ENCODE measurements around the gene EPX.
A peak's percentile ranks its signal among the peaks of the same experiment; 100 is the strongest.
"Not testable (repeated sequence)": the region's sequence is repeated elsewhere in the genome, so short reads cannot be mapped to it uniquely, and the experiment has no call there.

Gene EPX, protein sequence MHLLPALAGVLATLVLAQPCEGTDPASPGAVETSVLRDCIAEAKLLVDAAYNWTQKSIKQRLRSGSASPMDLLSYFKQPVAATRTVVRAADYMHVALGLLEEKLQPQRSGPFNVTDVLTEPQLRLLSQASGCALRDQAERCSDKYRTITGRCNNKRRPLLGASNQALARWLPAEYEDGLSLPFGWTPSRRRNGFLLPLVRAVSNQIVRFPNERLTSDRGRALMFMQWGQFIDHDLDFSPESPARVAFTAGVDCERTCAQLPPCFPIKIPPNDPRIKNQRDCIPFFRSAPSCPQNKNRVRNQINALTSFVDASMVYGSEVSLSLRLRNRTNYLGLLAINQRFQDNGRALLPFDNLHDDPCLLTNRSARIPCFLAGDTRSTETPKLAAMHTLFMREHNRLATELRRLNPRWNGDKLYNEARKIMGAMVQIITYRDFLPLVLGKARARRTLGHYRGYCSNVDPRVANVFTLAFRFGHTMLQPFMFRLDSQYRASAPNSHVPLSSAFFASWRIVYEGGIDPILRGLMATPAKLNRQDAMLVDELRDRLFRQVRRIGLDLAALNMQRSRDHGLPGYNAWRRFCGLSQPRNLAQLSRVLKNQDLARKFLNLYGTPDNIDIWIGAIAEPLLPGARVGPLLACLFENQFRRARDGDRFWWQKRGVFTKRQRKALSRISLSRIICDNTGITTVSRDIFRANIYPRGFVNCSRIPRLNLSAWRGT

DNA sequence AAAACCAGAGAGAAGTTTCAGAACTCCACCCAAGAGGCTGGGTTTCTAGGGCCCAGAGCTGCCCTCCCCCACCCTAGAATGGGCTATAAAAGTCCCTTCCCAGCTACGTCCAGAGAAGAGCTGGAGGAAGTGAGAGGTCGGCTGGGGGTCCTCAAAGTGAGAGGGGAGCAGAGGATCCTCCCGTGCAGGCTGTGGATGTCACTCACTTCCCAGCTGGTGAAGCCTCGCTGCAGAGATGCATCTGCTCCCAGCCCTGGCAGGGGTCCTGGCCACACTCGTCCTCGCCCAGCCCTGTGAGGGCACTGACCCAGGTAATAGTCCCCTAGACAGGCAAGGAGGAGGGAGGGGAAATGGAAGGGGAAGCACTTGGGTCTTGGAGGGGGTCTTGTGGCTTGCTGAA lies at the start of gene EPX:
EPX (plus strand) TSS at position 115 of the 400 bp plus-strand sequence; CDS start at position 236, 121 bp downstream.
- no peak for DNase-seq (ENCODE audit: low read depth in 2 of 2)

DNA sequence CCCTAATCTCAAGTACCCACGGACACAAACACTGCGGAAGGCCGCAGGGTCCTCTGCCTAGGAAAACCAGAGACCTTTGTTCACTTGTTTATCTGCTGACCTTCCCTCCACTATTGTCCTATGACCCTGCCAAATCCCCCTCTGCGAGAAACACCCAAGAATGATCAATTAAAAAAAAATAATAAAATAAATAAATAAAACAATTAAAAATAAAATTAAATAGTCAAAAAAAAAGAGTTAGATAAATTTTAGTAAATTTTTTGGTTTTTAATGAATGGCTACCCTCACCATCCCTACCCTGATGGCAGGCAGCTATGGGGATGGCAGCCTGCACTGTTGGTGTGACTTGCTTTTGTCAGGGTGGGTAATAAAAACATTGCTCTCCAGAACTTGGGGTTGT lies 49.2 kb upstream of the EPX start:
- not testable (repeated sequence) for DNase-seq (ENCODE audit: low read depth in 2 of 2)

GRCh38 chr17:58144801-58145200 lies 47.7 kb upstream of the EPX start:
- no peak for DNase-seq (ENCODE audit: low read depth in 2 of 2)

GRCh38 chr17:58147930-58148434 lies 44.5 kb upstream of the EPX start, which contains the start of gene OR4D1:
TSS of gene OR4D1 (plus strand) at chr17:58148384. CDS start at chr17:58155154, 6,770 bp downstream.
- DNase-seq (ENCODE audit: low read depth in 2 of 2), result no peak

DNA sequence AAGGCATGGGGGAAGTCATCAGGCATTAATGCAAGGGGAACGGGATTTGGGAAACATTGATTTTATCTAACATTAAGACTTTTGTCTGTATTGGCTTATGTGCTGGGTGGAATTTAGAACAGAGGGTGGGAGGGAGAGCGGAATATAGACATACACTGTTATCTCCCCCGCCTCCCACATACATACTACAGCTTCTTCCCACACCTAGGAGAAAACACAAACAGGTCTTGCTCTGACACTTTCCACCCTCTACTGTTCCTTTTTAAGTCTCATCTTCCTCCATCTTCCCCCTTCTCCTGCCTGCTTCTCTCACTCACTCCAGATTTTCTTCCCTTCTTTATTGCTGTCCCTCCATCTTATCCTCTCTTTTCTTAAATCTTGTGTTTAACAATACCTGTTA lies 43.9 kb upstream of the EPX start:
- DNase-seq (ENCODE audit: low read depth in 2 of 2), result no peak

DNA sequence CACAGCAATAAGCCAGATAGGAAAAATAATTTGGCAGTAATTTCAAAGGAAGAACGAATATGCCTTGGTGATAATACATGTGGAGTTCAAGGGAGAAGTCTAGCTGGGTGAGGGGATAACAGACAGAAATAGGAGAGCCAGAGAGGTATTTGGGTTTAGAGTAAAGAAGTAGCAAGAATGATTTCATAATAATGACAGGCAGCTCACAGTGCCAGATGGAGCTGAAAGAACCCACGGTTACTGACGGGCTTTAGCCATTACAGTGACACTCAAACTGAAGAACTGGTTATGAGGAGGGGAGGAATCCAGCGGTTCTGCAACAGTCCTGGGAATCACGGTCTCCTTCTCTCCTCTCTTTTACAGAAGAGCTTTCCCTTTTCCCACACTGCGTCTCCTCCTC lies 42.1 kb upstream of the EPX start:
- no peak for DNase-seq (ENCODE audit: low read depth in 2 of 2)

GRCh38 chr17:58153046-58153445 lies 39.5 kb upstream of the EPX start:
- peak; percentile 4 to 13 for DNase-seq (ENCODE audit: low read depth in 2 of 2)

GRCh38 chr17:58153671-58154070 lies 38.9 kb upstream of the EPX start:
- no peak for DNase-seq (ENCODE audit: low read depth in 2 of 2)

- DNase-seq (ENCODE audit: low read depth in 2 of 2), result peak; percentile 18
Measured at GRCh38 chr17:58156839-58157803, 35.4 kb upstream of the EPX start.

GRCh38 chr17:58158181-58158580 lies 34.3 kb upstream of the EPX start:
- no peak for DNase-seq (ENCODE audit: low read depth in 2 of 2)

- no peak for DNase-seq (ENCODE audit: low read depth in 2 of 2)
Measured at GRCh38 chr17:58161566-58161965, 31.0 kb upstream of the EPX start.

GRCh38 chr17:58165981-58166380 lies 26.5 kb upstream of the EPX start:
- no peak for DNase-seq (ENCODE audit: low read depth in 2 of 2)

GRCh38 chr17:58166682-58167081 lies 25.8 kb upstream of the EPX start, which contains the start of gene OR4D2:
TSS of gene OR4D2 (plus strand) at chr17:58166982. CDS start at chr17:58169656, 2,674 bp downstream.
- no peak for DNase-seq (ENCODE audit: low read depth in 2 of 2)

DNA sequence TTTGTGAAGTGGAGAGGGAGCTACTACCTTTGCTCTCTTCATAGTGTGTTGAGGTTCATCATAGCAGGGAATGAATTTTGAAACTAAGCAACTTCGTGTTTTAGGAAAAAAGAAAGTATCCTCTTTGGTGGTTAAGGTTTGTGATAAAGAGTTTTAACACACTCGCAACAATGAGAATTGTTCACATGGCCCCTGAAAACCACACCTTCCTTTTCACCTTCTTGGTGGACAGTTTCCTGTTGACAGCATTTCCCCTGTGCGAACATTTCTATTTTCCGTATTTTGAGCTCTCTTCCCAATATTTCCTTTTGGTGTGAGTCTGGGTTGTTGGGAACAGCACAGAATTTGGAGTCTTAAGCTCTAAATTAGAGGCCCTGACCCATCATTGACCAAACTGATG lies 21.9 kb upstream of the EPX start:
- no peak for DNase-seq (ENCODE audit: low read depth in 2 of 2)

DNA sequence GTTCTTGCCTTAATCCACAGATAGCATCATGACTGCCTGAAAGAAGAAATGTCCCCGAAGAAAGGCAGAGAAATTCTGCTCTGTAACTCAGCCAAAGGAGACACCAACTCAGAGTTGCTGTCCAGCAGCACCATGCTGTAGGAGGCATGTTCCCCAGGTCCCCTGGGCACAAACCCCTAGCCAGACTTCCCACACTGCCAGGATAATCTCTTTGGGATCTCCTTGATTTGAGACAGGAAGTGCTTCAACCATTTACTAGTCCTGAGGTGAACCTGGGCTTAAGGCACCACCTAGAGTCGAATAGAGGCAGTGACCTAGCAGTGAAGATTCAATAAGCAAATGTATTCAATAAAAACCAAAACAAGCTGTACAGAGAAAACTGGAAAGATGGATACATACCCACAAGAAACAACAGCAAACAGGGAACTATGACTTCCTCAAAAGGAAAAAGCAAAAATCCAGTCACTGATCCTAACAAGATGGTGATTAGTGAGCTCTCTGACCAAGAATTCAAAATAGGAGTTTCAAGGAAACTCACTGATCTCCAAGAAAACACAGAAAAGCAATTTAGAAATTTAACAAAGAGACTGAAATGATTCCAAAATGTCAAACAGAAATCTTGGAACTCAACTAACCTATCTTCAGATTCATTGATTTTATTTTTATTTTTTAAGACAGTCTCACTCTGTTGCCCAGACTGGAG lies 20.0 kb upstream of the EPX start:
- DNase-seq (ENCODE audit: low read depth in 2 of 2), result peak in 1 of 2 donors; percentile 24

DNA sequence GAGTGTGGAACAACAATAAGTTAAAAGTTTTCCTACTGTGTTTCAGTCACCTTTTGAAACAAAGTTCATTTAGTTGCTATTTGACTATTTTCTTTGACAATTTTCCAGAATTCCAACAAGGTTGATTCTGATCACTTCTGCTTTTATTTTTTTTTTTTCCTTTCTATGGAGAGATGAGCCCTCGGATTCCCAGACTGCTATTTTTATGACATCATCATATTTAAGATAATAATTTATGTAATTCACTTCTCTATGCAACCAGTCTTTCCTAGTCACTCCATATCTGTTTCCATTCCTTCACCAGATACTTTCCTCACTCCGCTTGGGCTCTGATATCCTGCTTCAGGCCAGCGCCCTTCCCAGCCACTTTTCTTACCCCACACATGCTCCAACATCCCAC lies 17.7 kb upstream of the EPX start:
- DNase-seq (ENCODE audit: low read depth in 2 of 2), result no peak

DNA sequence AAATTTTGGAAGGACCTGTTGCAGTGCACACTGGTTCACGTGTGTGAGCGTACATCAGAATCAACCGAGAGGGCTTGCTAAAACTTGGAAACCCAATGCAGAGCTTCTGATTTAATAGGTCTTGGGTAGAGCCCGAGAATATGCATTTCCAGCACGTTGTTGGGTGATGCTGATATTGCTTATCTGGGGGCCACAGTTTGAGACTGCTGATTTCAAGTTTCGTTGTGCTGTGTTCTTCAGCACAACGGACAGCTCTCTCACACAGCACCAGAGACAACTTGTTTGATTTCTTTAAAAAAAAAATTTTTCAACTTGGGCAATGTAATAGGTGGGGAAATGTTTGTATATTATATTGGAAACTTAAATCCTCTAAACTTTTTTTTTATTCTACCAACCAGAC lies 16.3 kb upstream of the EPX start:
- DNase-seq (ENCODE audit: low read depth in 2 of 2), result no peak

- no peak for DNase-seq (ENCODE audit: low read depth in 2 of 2)
Measured at GRCh38 chr17:58181796-58182195, 10.7 kb upstream of the EPX start.

DNA sequence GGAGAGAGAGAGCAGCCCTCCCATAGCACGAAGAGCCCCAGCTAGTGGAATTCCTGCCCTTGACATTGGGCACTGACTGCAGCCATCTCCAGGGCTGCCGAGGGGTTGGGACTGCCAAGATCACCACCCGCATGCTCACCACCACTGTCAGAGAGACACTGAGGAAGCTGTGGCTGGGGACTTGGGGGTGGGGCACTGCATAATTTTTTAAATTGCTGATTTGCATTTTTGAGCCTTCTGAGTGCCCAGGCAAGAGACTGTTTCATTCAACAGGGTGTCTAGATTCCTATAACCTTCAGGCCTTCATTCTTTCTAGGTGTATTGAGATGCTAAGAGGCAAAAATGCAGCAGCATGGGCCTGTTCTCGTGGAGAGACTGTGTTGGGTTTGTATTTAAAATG lies 9.0 kb upstream of the EPX start:
- no peak for DNase-seq (ENCODE audit: low read depth in 2 of 2)

GRCh38 chr17:58184308-58184985 lies 8.1 kb upstream of the EPX start:
- no peak for DNase-seq (ENCODE audit: low read depth in 2 of 2)
